Measurements from ENCODE around the gene MICALL2.

The MICALL2 gene

GRCh38 chr7:1478480-1478879 lies 19.2 kb upstream of the MICALL2 start:
- no peak overlapping the region for H3K27ac ChIP-seq (ENCODE audit: low read depth, low read length)
- no peaks in the 10 kb centered on the region for H3K9me3 ChIP-seq (ENCODE audit: low read length)
- no peaks in the 10 kb centered on the region for H3K27me3 ChIP-seq (ENCODE audit: control insufficient read depth in 1 of 2, insufficient read depth in 2 of 2, low read length in 2 of 2)
- H3K4me1 ChIP-seq (ENCODE audit: insufficient read depth, low read length): no peaks in the 10 kb centered on the region
- peaks cover 35% of the 10 kb centered on the region for H3K36me3 ChIP-seq (ENCODE audit: insufficient read depth, low read length)
- H3K4me3 ChIP-seq (ENCODE audit: low read depth in 1 of 2, low read length in 2 of 2): no peak overlapping the region
- no peak overlapping the region for H3K9ac ChIP-seq (ENCODE audit: low read length)

DNA sequence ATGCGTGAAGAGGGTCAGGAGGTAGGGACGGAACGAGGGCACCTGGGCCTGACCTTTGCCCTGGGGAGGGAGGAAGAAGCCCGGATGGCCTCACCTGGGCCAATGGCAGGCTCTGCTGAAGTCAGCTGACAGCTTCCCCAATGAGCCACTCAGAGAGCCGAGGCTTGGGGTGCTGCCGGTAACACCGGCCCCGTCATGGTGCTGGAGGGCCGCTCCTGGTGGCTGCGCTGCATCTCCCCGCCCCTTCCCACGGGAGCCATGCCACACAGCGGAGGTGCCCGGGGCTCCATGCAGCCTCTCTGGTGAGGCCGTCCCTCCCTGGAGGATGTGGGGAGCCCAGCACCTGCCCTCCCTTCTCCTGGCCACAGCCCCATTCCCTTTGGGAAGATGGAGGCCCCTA lies 17.6 kb upstream of the MICALL2 start:
- H3K4me3 ChIP-seq (ENCODE audit: low read depth in 1 of 2, low read length in 2 of 2): no peak overlapping the region
- H3K27ac ChIP-seq (ENCODE audit: low read depth, low read length): no peak overlapping the region
- no peak overlapping the region for H3K9ac ChIP-seq (ENCODE audit: low read length)
- H3K36me3 ChIP-seq (ENCODE audit: insufficient read depth, low read length): peaks cover 21% of the 10 kb centered on the region
- no peaks in the 10 kb centered on the region for H3K27me3 ChIP-seq (ENCODE audit: control insufficient read depth in 1 of 2, insufficient read depth in 2 of 2, low read length in 2 of 2)
- H3K4me1 ChIP-seq (ENCODE audit: insufficient read depth, low read length): no peaks in the 10 kb centered on the region
- no peaks in the 10 kb centered on the region for H3K9me3 ChIP-seq (ENCODE audit: low read length)

GRCh38 chr7:1475991-1476390 lies 16.7 kb upstream of the MICALL2 start:
- Histone ChIP-seq H3K4me1 (ENCODE audit: insufficient read depth, low read length) (no peaks in the 10 kb centered on the region), H3K36me3 (ENCODE audit: insufficient read depth, low read length) (peaks cover 16% of the 10 kb centered on the region), H3K27me3 (ENCODE audit: control insufficient read depth in 1 of 2, insufficient read depth in 2 of 2, low read length in 2 of 2) (no peaks in the 10 kb centered on the region)

GRCh38 chr7:1475393-1475792 lies 16.1 kb upstream of the MICALL2 start:
- Histone ChIP-seq H3K9me3 (ENCODE audit: low read length) (no peaks in the 10 kb centered on the region), H3K4me1 (ENCODE audit: insufficient read depth, low read length) (no peaks in the 10 kb centered on the region), H3K4me3 (ENCODE audit: low read depth in 1 of 2, low read length in 2 of 2) (no peak overlapping the region), H3K27me3 (ENCODE audit: control insufficient read depth in 1 of 2, insufficient read depth in 2 of 2, low read length in 2 of 2) (no peaks in the 10 kb centered on the region), H3K27ac (ENCODE audit: low read depth, low read length) (no peak overlapping the region), H3K36me3 (ENCODE audit: insufficient read depth, low read length) (peaks cover 11% of the 10 kb centered on the region), H3K9ac (ENCODE audit: low read length) (no peak overlapping the region)

More at GRCh38 chr7:1475991-1476390, 16.7 kb upstream of the MICALL2 start:
- H3K9me3 ChIP-seq (ENCODE audit: low read length): no peaks in the 10 kb centered on the region
- no peak overlapping the region for H3K4me3 ChIP-seq (ENCODE audit: low read depth in 1 of 2, low read length in 2 of 2)
- no peak overlapping the region for H3K27ac ChIP-seq (ENCODE audit: low read depth, low read length)
- H3K9ac ChIP-seq (ENCODE audit: low read length): no peak overlapping the region

GRCh38 chr7:1474736-1475135 lies 15.5 kb upstream of the MICALL2 start:
- H3K27ac ChIP-seq (ENCODE audit: low read depth, low read length): no peak overlapping the region
- H3K4me3 ChIP-seq (ENCODE audit: low read depth in 1 of 2, low read length in 2 of 2): no peak overlapping the region
- no peaks in the 10 kb centered on the region for H3K27me3 ChIP-seq (ENCODE audit: control insufficient read depth in 1 of 2, insufficient read depth in 2 of 2, low read length in 2 of 2)
- no peak overlapping the region for H3K9ac ChIP-seq (ENCODE audit: low read length)
- H3K4me1 ChIP-seq (ENCODE audit: insufficient read depth, low read length): no peaks in the 10 kb centered on the region
- peaks cover 6% of the 10 kb centered on the region for H3K36me3 ChIP-seq (ENCODE audit: insufficient read depth, low read length)
- no peaks in the 10 kb centered on the region for H3K9me3 ChIP-seq (ENCODE audit: low read length)

GRCh38 chr7:1473864-1474512 lies 14.7 kb upstream of the MICALL2 start:
- no peak overlapping the region for H3K27ac ChIP-seq (ENCODE audit: low read depth, low read length)
- no peaks in the 10 kb centered on the region for H3K9me3 ChIP-seq (ENCODE audit: low read length)
- H3K9ac ChIP-seq (ENCODE audit: low read length): no peak overlapping the region
- peaks cover 6% of the 10 kb centered on the region for H3K36me3 ChIP-seq (ENCODE audit: insufficient read depth, low read length)
- no peaks in the 10 kb centered on the region for H3K4me1 ChIP-seq (ENCODE audit: insufficient read depth, low read length)
- no peaks in the 10 kb centered on the region for H3K27me3 ChIP-seq (ENCODE audit: control insufficient read depth in 1 of 2, insufficient read depth in 2 of 2, low read length in 2 of 2)
- no peak overlapping the region for H3K4me3 ChIP-seq (ENCODE audit: low read depth in 1 of 2, low read length in 2 of 2)

DNA sequence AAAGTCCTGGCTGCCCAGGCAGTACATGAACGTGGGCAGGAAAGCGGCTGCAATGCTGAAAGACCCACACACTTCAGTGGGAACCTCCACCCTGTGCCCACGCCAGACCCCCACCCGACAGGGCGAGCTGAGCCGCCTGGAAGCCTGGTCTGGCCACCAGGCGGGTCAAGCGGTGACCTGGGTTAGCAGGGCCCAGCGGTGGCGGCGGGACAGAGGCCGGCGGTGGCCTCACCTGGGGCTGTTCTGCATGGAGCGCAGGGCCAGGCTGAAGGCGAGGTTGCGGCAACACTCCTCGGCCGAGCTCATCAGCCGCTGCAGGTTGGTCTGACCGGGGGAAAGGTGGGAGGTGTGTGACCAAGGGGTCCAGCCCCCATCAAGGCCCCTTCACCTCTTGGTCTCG lies 11.6 kb upstream of the MICALL2 start:
- Histone ChIP-seq H3K36me3 (ENCODE audit: insufficient read depth, low read length) (peaks cover 6% of the 10 kb centered on the region), H3K9me3 (ENCODE audit: low read length) (no peaks in the 10 kb centered on the region)

GRCh38 chr7:1468643-1469298 lies 9.5 kb upstream of the MICALL2 start:
- H3K36me3 ChIP-seq (ENCODE audit: insufficient read depth, low read length): peaks cover 5% of the 10 kb centered on the region
- H3K4me1 ChIP-seq (ENCODE audit: insufficient read depth, low read length): peaks cover 18% of the 10 kb centered on the region

More for the DNA sequence above, 11.6 kb upstream of the MICALL2 start:
- Histone ChIP-seq H3K27ac (ENCODE audit: low read depth, low read length) (no peak overlapping the region), H3K4me3 (ENCODE audit: low read depth in 1 of 2, low read length in 2 of 2) (no peak overlapping the region), H3K27me3 (ENCODE audit: control insufficient read depth in 1 of 2, insufficient read depth in 2 of 2, low read length in 2 of 2) (no peaks in the 10 kb centered on the region), H3K9ac (ENCODE audit: low read length) (no peak overlapping the region), H3K4me1 (ENCODE audit: insufficient read depth, low read length) (peaks cover 12% of the 10 kb centered on the region)

DNA sequence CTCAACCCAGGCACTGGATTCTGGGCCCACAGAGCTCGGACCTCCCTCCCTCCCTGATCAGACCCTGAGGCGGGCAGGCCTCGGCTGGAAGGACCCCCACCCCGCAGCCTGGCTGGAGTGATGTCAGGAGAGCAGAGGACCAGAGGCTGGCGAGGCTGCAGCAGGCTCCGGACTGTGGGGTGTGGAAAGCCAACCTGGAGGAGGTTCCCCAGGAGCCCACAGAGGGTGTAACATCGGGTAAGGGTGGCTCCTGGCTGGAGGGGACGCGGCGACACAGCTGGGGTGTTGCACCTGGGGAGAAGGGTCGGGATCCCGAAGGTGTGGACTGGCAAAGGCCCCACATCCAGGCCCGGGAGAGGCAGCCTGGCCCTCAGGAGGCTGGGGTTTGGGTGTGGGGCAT lies 8.9 kb upstream of the MICALL2 start:
- Histone ChIP-seq H3K27me3 (ENCODE audit: control insufficient read depth in 1 of 2, insufficient read depth in 2 of 2, low read length in 2 of 2) (no peaks in the 10 kb centered on the region), H3K4me3 (ENCODE audit: low read depth in 1 of 2, low read length in 2 of 2) (no peak overlapping the region), H3K9ac (ENCODE audit: low read length) (no peak overlapping the region), H3K4me1 (ENCODE audit: insufficient read depth, low read length) (peaks cover 19% of the 10 kb centered on the region), H3K9me3 (ENCODE audit: low read length) (no peaks in the 10 kb centered on the region), H3K36me3 (ENCODE audit: insufficient read depth, low read length) (no peaks in the 10 kb centered on the region), H3K27ac (ENCODE audit: low read depth, low read length) (peak overlapping the region; percentile 7)

More at GRCh38 chr7:1468643-1469298, 9.5 kb upstream of the MICALL2 start:
- Histone ChIP-seq H3K9ac (ENCODE audit: low read length) (no peak overlapping the region), H3K9me3 (ENCODE audit: low read length) (no peaks in the 10 kb centered on the region), H3K27me3 (ENCODE audit: control insufficient read depth in 1 of 2, insufficient read depth in 2 of 2, low read length in 2 of 2) (no peaks in the 10 kb centered on the region), H3K27ac (ENCODE audit: low read depth, low read length) (no peak overlapping the region), H3K4me3 (ENCODE audit: low read depth in 1 of 2, low read length in 2 of 2) (no peak overlapping the region)

DNA sequence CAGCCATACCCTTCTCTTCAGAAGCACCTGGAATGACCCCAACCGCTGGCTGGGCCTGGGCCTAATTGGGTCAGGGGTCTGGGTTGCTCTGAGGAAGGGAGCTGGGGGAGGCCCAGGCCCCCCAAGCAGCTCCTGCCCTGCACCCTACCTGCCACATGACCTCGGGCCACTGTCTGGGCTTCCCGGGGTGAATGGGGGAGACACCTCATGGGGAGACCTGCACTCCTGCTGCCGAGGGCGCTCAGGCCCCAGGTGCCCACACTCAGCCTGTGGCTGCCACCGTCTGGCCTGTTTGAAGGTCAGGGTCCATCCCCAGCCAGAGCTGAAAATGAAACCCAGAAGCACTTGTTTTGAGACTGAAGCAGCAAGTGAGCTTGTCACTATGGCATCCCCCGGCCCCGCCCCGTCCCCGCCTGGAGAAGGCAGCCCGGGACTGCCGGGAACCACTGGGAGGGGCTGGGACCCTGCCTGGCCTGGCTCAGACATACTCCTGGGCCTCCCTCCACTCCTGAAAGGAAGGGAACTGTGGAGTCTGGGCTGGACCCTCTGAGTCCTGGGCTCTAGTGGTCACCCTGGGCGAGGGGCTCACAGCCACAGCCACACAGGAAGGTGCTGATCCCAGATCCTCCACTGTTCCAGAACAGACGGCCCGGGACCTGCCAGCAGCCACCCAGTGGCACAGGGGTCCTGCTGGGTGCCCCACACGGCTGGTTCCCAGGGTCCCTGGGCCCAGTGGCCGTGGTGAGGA lies 7.4 kb upstream of the MICALL2 start:
- H3K9me3 ChIP-seq (ENCODE audit: low read length): no peaks in the 10 kb centered on the region
- H3K9ac ChIP-seq (ENCODE audit: low read length): no peak overlapping the region
- peaks cover 34% of the 10 kb centered on the region for H3K4me1 ChIP-seq (ENCODE audit: insufficient read depth, low read length)
- H3K27me3 ChIP-seq (ENCODE audit: control insufficient read depth in 1 of 2, insufficient read depth in 2 of 2, low read length in 2 of 2): no peaks in the 10 kb centered on the region
- H3K27ac ChIP-seq (ENCODE audit: low read depth, low read length): peak overlapping the region; percentile 50
- H3K4me3 ChIP-seq (ENCODE audit: low read depth in 1 of 2, low read length in 2 of 2): peak overlapping the region in 1 of 2 donors; percentile 32
- no peaks in the 10 kb centered on the region for H3K36me3 ChIP-seq (ENCODE audit: insufficient read depth, low read length)

DNA sequence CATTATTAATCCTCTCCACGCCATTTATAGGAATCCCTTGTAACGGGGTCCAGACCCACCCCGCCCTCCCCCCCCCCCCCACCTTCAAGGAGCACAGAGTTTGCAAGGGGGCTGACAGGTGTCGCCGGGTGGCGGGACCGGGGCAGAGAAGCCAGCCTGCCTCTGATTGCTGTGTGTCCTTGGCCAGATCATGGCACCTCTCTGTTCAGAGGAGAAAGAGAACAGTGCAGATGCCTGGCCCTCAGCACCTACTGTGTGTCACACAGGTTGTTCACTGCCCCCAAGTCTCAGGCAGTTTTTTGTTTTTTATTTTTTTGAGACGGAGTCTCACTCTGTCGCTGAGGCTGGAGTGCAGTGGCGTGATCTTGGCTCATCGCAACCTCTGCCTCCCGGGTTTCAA lies 5.4 kb upstream of the MICALL2 start:
- Histone ChIP-seq H3K27ac (ENCODE audit: low read depth, low read length) (no peak overlapping the region), H3K9ac (ENCODE audit: low read length) (no peak overlapping the region), H3K9me3 (ENCODE audit: low read length) (no peaks in the 10 kb centered on the region), H3K36me3 (ENCODE audit: insufficient read depth, low read length) (no peaks in the 10 kb centered on the region), H3K4me3 (ENCODE audit: low read depth in 1 of 2, low read length in 2 of 2) (no peak overlapping the region), H3K4me1 (ENCODE audit: insufficient read depth, low read length) (peaks cover 50% of the 10 kb centered on the region), H3K27me3 (ENCODE audit: control insufficient read depth in 1 of 2, insufficient read depth in 2 of 2, low read length in 2 of 2) (no peaks in the 10 kb centered on the region)
